Measurements from ENCODE around the gene TMEM82. TPM values are rescaled to one million over a fixed set of nuclear protein-coding genes. Genes with fewer than 3 reads are reported as not detected.

Gene TMEM82
- total RNA-seq, 1 donor from 2014 or later, result not detected

DNA sequence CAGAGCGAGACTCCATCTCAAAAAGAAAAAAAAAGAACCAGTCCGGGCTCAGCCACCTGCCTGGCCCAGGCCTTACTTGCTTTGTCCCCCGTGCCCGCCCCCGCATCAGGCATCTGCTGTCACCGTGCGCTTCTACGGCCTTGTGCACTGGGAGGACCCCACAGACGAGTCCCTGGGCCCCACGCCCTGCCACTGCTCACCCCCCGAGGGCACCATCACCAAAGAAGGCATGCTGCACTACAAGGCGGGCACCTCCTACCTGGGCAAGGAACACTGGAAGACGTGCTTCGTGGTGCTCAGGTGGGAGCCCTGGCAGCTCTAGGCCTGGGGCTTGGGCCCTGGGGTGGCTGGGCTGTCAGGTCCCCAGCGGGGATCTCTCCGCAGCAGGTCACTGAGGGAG, 11.9 kb upstream of the TMEM82 start:
- no peak overlapping the region for H3K27ac ChIP-seq (ENCODE audit: low read depth, low read length)
- H3K4me3 ChIP-seq (ENCODE audit: insufficient read depth, low read depth, low read length), result no peak overlapping the region
- H3K79me2 ChIP-seq (ENCODE audit: insufficient read depth, low read length), result no peaks in the 10 kb centered on the region
- Mint-ChIP-seq H3K9me3 (ENCODE audit: unreplicated experiment) (no peaks in the 10 kb centered on the region), H3K36me3 (ENCODE audit: low read depth, unreplicated experiment) (peaks cover 20% of the 10 kb centered on the region), H3K27ac (ENCODE audit: unreplicated experiment) (no peak overlapping the region), H3K4me3 (ENCODE audit: unreplicated experiment) (no peak overlapping the region), H3K27me3 (ENCODE audit: low read depth, unreplicated experiment) (no peaks in the 10 kb centered on the region), H3K4me1 (ENCODE audit: low read depth, unreplicated experiment) (peaks cover 1% of the 10 kb centered on the region)
- H3K4me1 ChIP-seq (ENCODE audit: insufficient read depth, low read length), result no peaks in the 10 kb centered on the region
- no peak for FAIRE-seq
- DNase-seq (ENCODE audit: low read depth), result no peak
- TF ChIP-seq EZH2 (IDR thresholded peaks at IDR 0.05; ENCODE audit: insufficient read depth, low read length), result no peak
- TF ChIP-seq, protein P1, sequence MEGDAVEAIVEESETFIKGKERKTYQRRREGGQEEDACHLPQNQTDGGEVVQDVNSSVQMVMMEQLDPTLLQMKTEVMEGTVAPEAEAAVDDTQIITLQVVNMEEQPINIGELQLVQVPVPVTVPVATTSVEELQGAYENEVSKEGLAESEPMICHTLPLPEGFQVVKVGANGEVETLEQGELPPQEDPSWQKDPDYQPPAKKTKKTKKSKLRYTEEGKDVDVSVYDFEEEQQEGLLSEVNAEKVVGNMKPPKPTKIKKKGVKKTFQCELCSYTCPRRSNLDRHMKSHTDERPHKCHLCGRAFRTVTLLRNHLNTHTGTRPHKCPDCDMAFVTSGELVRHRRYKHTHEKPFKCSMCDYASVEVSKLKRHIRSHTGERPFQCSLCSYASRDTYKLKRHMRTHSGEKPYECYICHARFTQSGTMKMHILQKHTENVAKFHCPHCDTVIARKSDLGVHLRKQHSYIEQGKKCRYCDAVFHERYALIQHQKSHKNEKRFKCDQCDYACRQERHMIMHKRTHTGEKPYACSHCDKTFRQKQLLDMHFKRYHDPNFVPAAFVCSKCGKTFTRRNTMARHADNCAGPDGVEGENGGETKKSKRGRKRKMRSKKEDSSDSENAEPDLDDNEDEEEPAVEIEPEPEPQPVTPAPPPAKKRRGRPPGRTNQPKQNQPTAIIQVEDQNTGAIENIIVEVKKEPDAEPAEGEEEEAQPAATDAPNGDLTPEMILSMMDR (IDR thresholded peaks at IDR 0.05; ENCODE audit: insufficient read depth, low read depth, low read length), result no peak
- peaks cover 3% of the 10 kb centered on the region for H4K20me1 ChIP-seq (ENCODE audit: insufficient read depth, low read length)
- H3K36me3 ChIP-seq (ENCODE audit: insufficient read depth, low read length), result no peaks in the 10 kb centered on the region
- H3K9ac ChIP-seq (ENCODE audit: low read length), result no peak overlapping the region
- H3K9me3 ChIP-seq (ENCODE audit: insufficient read depth, low read depth, low read length), result no peaks in the 10 kb centered on the region
- no peak overlapping the region for H3K4me2 ChIP-seq (ENCODE audit: low read length)
- H2AFZ ChIP-seq (ENCODE audit: low read depth, low read length), result no peak overlapping the region
- no peaks in the 10 kb centered on the region for H3K27me3 ChIP-seq (ENCODE audit: insufficient read depth, low read length)

DNA sequence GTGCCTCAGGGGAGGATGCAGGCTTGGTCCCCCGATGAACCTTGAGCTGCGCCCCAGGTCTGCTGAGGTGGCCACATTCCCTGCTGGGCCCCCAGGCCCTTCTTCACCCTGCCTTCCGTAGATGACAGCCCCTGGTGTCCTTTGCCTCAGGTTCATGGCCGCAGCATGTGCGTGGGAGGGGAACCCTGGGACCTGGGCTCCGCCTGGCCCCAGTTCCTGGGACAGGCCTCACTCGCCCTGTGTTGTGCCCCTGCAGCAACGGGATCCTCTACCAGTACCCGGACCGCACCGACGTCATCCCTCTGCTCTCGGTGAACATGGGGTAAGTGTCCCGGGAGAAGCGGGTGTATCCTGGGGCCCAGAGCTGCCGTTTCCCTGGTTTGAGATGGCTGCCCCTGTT, 11.4 kb upstream of the TMEM82 start:
- H3K9me3 Mint-ChIP-seq (ENCODE audit: unreplicated experiment), result no peaks in the 10 kb centered on the region
- H3K4me3 Mint-ChIP-seq (ENCODE audit: unreplicated experiment), result no peak overlapping the region
- Histone ChIP-seq H2AFZ (ENCODE audit: low read depth, low read length) (no peak overlapping the region), H3K36me3 (ENCODE audit: insufficient read depth, low read length) (no peaks in the 10 kb centered on the region), H3K4me3 (ENCODE audit: insufficient read depth, low read depth, low read length) (no peak overlapping the region), H3K4me2 (ENCODE audit: low read length) (no peak overlapping the region), H3K9me3 (ENCODE audit: insufficient read depth, low read depth, low read length) (no peaks in the 10 kb centered on the region), H3K4me1 (ENCODE audit: insufficient read depth, low read length) (no peaks in the 10 kb centered on the region), H4K20me1 (ENCODE audit: insufficient read depth, low read length) (no peaks in the 10 kb centered on the region), H3K79me2 (ENCODE audit: insufficient read depth, low read length) (no peaks in the 10 kb centered on the region), H3K9ac (ENCODE audit: low read length) (no peak overlapping the region), H3K27ac (ENCODE audit: low read depth, low read length) (no peak overlapping the region), H3K27me3 (ENCODE audit: insufficient read depth, low read length) (no peaks in the 10 kb centered on the region)
- FAIRE-seq (no peak), DNase-seq (ENCODE audit: low read depth) (no peak)
- TF ChIP-seq, protein P1 (IDR thresholded peaks at IDR 0.05; ENCODE audit: insufficient read depth, low read depth, low read length), result no peak
- no peak for TF ChIP-seq EZH2 (IDR thresholded peaks at IDR 0.05; ENCODE audit: insufficient read depth, low read length)
- H3K36me3 Mint-ChIP-seq (ENCODE audit: low read depth, unreplicated experiment), result peaks cover 20% of the 10 kb centered on the region
- peaks cover 1% of the 10 kb centered on the region for H3K4me1 Mint-ChIP-seq (ENCODE audit: low read depth, unreplicated experiment)
- no peaks in the 10 kb centered on the region for H3K27me3 Mint-ChIP-seq (ENCODE audit: low read depth, unreplicated experiment)
- no peak overlapping the region for H3K27ac Mint-ChIP-seq (ENCODE audit: unreplicated experiment)

DNA sequence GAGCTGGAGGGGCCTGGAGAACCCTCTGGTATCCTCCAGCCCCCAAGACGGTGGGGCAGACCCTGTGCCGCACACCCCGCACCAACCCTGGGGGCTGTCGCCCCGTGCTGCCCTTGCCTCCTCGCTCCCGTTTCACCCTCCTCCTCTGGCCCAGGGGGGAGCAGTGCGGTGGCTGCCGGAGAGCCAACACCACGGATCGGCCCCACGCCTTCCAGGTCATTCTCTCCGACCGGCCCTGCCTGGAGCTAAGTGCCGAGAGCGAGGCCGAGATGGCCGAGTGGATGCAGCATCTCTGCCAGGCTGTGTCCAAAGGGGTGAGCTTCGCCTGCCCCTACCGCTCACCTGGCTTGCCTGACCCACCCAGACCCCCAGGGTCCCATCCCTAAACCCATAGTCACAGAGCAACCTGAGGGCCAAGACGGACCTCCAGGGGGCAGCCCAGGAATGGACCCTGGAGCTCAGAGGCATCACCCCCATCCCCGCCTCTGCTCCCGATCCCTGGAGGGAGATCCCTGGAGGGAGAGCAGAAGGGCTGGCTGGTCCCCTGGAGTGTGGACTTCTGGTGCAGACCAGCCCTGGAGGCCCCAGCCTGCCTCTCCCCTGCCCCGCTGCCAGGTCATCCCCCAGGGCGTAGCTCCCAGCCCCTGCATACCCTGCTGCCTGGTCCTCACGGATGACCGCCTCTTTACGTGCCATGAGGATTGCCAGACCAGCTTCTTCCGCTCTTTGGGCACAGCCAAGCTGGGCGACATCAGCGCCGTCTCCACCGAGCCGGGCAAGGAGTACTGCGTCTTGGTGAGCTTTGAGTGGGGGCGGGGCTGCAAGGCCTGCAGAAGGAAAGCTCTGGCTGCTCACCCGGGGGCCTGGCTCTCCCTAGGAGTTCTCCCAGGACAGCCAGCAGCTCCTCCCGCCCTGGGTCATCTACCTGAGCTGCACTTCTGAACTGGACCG, 10.3 kb upstream of the TMEM82 start:
- DNase-seq (ENCODE audit: low read depth), result no peak
- no peak overlapping the region for H3K4me3 Mint-ChIP-seq (ENCODE audit: unreplicated experiment)
- no peak overlapping the region for H3K27ac Mint-ChIP-seq (ENCODE audit: unreplicated experiment)
- no peak overlapping the region for H2AFZ ChIP-seq (ENCODE audit: low read depth, low read length)
- no peaks in the 10 kb centered on the region for H3K79me2 ChIP-seq (ENCODE audit: insufficient read depth, low read length)
- H3K4me3 ChIP-seq (ENCODE audit: insufficient read depth, low read depth, low read length), result no peak overlapping the region
- H3K4me1 ChIP-seq (ENCODE audit: insufficient read depth, low read length), result no peaks in the 10 kb centered on the region
- H3K36me3 ChIP-seq (ENCODE audit: insufficient read depth, low read length), result no peaks in the 10 kb centered on the region
- TF ChIP-seq, protein P1 (IDR thresholded peaks at IDR 0.05; ENCODE audit: insufficient read depth, low read depth, low read length), result no peak
- TF ChIP-seq EZH2 (IDR thresholded peaks at IDR 0.05; ENCODE audit: insufficient read depth, low read length), result no peak
- H3K27me3 Mint-ChIP-seq (ENCODE audit: low read depth, unreplicated experiment), result no peaks in the 10 kb centered on the region
- no peak overlapping the region for H3K27ac ChIP-seq (ENCODE audit: low read depth, low read length)
- H3K9ac ChIP-seq (ENCODE audit: low read length), result no peak overlapping the region
- no peak overlapping the region for H3K4me2 ChIP-seq (ENCODE audit: low read length)
- H3K36me3 Mint-ChIP-seq (ENCODE audit: low read depth, unreplicated experiment), result peaks cover 13% of the 10 kb centered on the region
- no peaks in the 10 kb centered on the region for H3K9me3 Mint-ChIP-seq (ENCODE audit: unreplicated experiment)
- H4K20me1 ChIP-seq (ENCODE audit: insufficient read depth, low read length), result no peaks in the 10 kb centered on the region
- no peaks in the 10 kb centered on the region for H3K4me1 Mint-ChIP-seq (ENCODE audit: low read depth, unreplicated experiment)
- no peak for FAIRE-seq
- H3K9me3 ChIP-seq (ENCODE audit: insufficient read depth, low read depth, low read length), result no peaks in the 10 kb centered on the region
- H3K27me3 ChIP-seq (ENCODE audit: insufficient read depth, low read length), result no peaks in the 10 kb centered on the region

Data from astrocyte (in vitro differentiated cells and primary cell).